Suprapubic skin (tissue), 4 donors: Measurements from ENCODE around the gene NBAS. TPM values are rescaled to one million over a fixed set of nuclear protein-coding genes. Genes with fewer than 3 reads are reported as not detected.
"Not testable (repeated sequence)": the region's sequence is repeated elsewhere in the genome, so short reads cannot be mapped to it uniquely, and the experiment has no call there.

ENCODE experiments used
- DNase-seq, 2 donors: peaks; one replicate each; pipeline ENCODE4 v3.0.0-alpha.2; 2019; ENCODE audit warnings: low spot score in 2 of 2
- H3K27ac ChIP-seq: fragments of 200-600 bp; sonication (generic); one replicate; pipeline ENCODE4 v1.5.1; 2019
- H3K27me3 ChIP-seq: fragments of 200-600 bp; sonication (generic); one replicate; pipeline ENCODE4 v1.5.1; 2019
- H3K36me3 ChIP-seq: fragments of 200-600 bp; sonication (generic); one replicate; pipeline ENCODE4 v1.5.1; 2019
- H3K4me1 ChIP-seq: fragments of 200-600 bp; sonication (generic); one replicate; pipeline ENCODE4 v1.5.1; 2019
- H3K4me3 ChIP-seq: fragments of 200-600 bp; sonication (generic); one replicate; pipeline ENCODE4 v1.5.1; 2019; ENCODE audit warnings: mild to moderate bottlenecking
- H3K9me3 ChIP-seq: fragments of 200-600 bp; sonication (generic); one replicate; pipeline ENCODE4 v1.5.1; 2019
- CTCF ChIP-seq, 2 donors: fragments of 200-600 bp in 1 of 2; fragments of 450-650 bp in 1 of 2; sonication (generic) in 1 of 2; IDR thresholded peaks; one replicate each; pipeline ENCODE4 v1.5.1; 2016 to 2019; ENCODE audit warnings: antibody characterized with exemption in 2 of 2, mild to moderate bottlenecking in 1 of 2, moderate library complexity in 1 of 2
- EP300 ChIP-seq: sonication (generic); formaldehyde crosslinking; IDR thresholded peaks from one replicate; pipeline ENCODE4 v1.6.1; 2017; ENCODE audit warnings: antibody characterized with exemption
- POLR2A ChIP-seq, 2 donors: fragments of 450-650 bp; IDR thresholded peaks; one replicate each; pipeline ENCODE4 v1.6.1; 2017; ENCODE audit warnings: antibody characterized with exemption in 2 of 2, mild to moderate bottlenecking in 2 of 2, moderate library complexity in 2 of 2
- POLR2AphosphoS5 ChIP-seq, 3 donors: sonication (generic); formaldehyde crosslinking; IDR thresholded peaks; one replicate each; pipeline ENCODE4 v1.6.1; 2017; ENCODE audit warnings: antibody characterized with exemption in 3 of 3
- WGBS: methylation state at CpG from one replicate; pipeline ENCODE4 v1.1.5; 2018; 5-methylcytosine and 5-hydroxymethylcytosine counted together
- total RNA-seq, 4 donors: library from RNA; depleted of rRNA; stranded (reverse); fragments of >200 nt; gene quantifications; one replicate each; pipeline ENCODE4 v1.1.0, GENCODE V29; 2016

The NBAS gene
- total RNA-seq, 4 donors from 2014 or later, result 44.4 to 48.4 (median 45.6) TPM

GRCh38 chr2:15410884-15411283, 150.2 kb downstream of the NBAS start:
- WGBS, result 98% methylated on average over 9 of the region's 9 CpGs
- DNase-seq, result no peak
- TF ChIP-seq POLR2AphosphoS5 (IDR thresholded peaks at IDR 0.05), result no peak
- TF ChIP-seq POLR2A (IDR thresholded peaks at IDR 0.05), result no peak
- TF ChIP-seq EP300, result no peak
- TF ChIP-seq CTCF (IDR thresholded peaks at IDR 0.05), result no peak
- Histone ChIP-seq H3K36me3 (peaks cover 51% of the 10 kb centered on the region), H3K4me1 (no peaks in the 10 kb centered on the region), H3K27me3 (no peaks in the 10 kb centered on the region), H3K27ac (no peak overlapping the region), H3K9me3 (no peaks in the 10 kb centered on the region), H3K4me3 (no peak overlapping the region)

GRCh38 chr2:15408759-15409158, 152.4 kb downstream of the NBAS start:
- Histone ChIP-seq H3K4me3 (no peak overlapping the region), H3K27ac (no peak overlapping the region), H3K27me3 (no peaks in the 10 kb centered on the region), H3K4me1 (no peaks in the 10 kb centered on the region), H3K9me3 (no peaks in the 10 kb centered on the region), H3K36me3 (peaks cover 36% of the 10 kb centered on the region)
- TF ChIP-seq POLR2AphosphoS5 (IDR thresholded peaks at IDR 0.05), result no peak
- no peak for TF ChIP-seq EP300
- no peak for TF ChIP-seq CTCF (IDR thresholded peaks at IDR 0.05)
- TF ChIP-seq POLR2A (IDR thresholded peaks at IDR 0.05), result no peak
- WGBS, result 97% methylated on average over 3 of the region's 3 CpGs
- DNase-seq, result no peak

- Histone ChIP-seq H3K27me3 (no peaks in the 10 kb centered on the region), H3K27ac (no peak overlapping the region), H3K9me3 (no peaks in the 10 kb centered on the region), H3K4me1 (no peaks in the 10 kb centered on the region), H3K36me3 (peaks cover 25% of the 10 kb centered on the region), H3K4me3 (no peak overlapping the region)
- 94% methylated on average over 1 of the region's 1 CpG for WGBS
- TF ChIP-seq POLR2AphosphoS5 (IDR thresholded peaks at IDR 0.05) (no peak), CTCF (IDR thresholded peaks at IDR 0.05) (no peak), POLR2A (IDR thresholded peaks at IDR 0.05) (no peak), EP300 (no peak)
- DNase-seq, result no peak
Observed at GRCh38 chr2:15407666-15408065, 153.5 kb downstream of the NBAS start.

- H3K36me3 ChIP-seq, H3K4me1 ChIP-seq, H3K27ac ChIP-seq, H3K27me3 ChIP-seq, DNase-seq, H3K9me3 ChIP-seq, H3K4me3 ChIP-seq: not testable (repeated sequence)
- 97% methylated on average over 9 of the region's 9 CpGs for WGBS
Observed at GRCh38 chr2:15404511-15404910, 156.6 kb downstream of the NBAS start.

GRCh38 chr2:15400240-15400826, 160.8 kb downstream of the NBAS start:
- no peak overlapping the region for H3K4me3 ChIP-seq
- 91% methylated on average over 5 of the region's 5 CpGs for WGBS
- peaks cover 10% of the 10 kb centered on the region for H3K36me3 ChIP-seq
- no peaks in the 10 kb centered on the region for H3K9me3 ChIP-seq
- no peak for TF ChIP-seq CTCF (IDR thresholded peaks at IDR 0.05)
- no peak for TF ChIP-seq POLR2A (IDR thresholded peaks at IDR 0.05)
- no peak for TF ChIP-seq POLR2AphosphoS5 (IDR thresholded peaks at IDR 0.05)
- no peak for TF ChIP-seq EP300
- DNase-seq, result no peak
- no peaks in the 10 kb centered on the region for H3K4me1 ChIP-seq
- H3K27ac ChIP-seq, result no peak overlapping the region
- no peaks in the 10 kb centered on the region for H3K27me3 ChIP-seq

GRCh38 chr2:15399241-15399640, 161.9 kb downstream of the NBAS start:
- Histone ChIP-seq H3K27ac (no peak overlapping the region), H3K36me3 (peaks cover 10% of the 10 kb centered on the region), H3K27me3 (no peaks in the 10 kb centered on the region), H3K4me1 (no peaks in the 10 kb centered on the region), H3K4me3 (no peak overlapping the region), H3K9me3 (no peaks in the 10 kb centered on the region)
- TF ChIP-seq EP300 (no peak), POLR2AphosphoS5 (IDR thresholded peaks at IDR 0.05) (no peak)
- DNase-seq, result no peak
- 100% methylated on average over 1 of the region's 1 CpG for WGBS
